Esophagus muscularis mucosa (tissue), 4 donors: ENCODE data around the gene PMVK. TPM values are rescaled to one million over a fixed set of nuclear protein-coding genes. Genes with fewer than 3 reads are reported as not detected.

Source experiments
- DNase-seq: peaks from one replicate; pipeline ENCODE4 v3.0.0-alpha.2; 2017; ENCODE audit errors: extremely low spot score
- H3K27ac ChIP-seq, 4 donors: fragments of 200-600 bp; sonication (generic); replicated peaks in 1 of 4; 1 replicate in 3 of 4; 2 replicates in 1 of 4; pipeline ENCODE4 v1.5.1; 2016 to 2019; ENCODE audit warnings: mild to moderate bottlenecking in 1 of 4
- H3K27me3 ChIP-seq, 4 donors: fragments of 200-600 bp; sonication (generic); one replicate each; pipeline versions ENCODE4 v1.5.1 to v1.6.0; 2016 to 2019
- H3K36me3 ChIP-seq, 4 donors: fragments of 200-600 bp; sonication (generic); one replicate each; pipeline ENCODE4 v1.5.1; 2016 to 2019
- H3K4me1 ChIP-seq, 4 donors: fragments of 200-600 bp; sonication (generic); one replicate each; pipeline ENCODE4 v1.5.1; 2016 to 2019
- H3K4me3 ChIP-seq, 4 donors: fragments of 200-600 bp; sonication (generic); 1 replicate in 2 of 4; 2 replicates in 2 of 4; pipeline ENCODE4 v1.5.1; 2016 to 2019; ENCODE audit warnings: mild to moderate bottlenecking in 4 of 4, moderate library complexity in 1 of 4
- H3K9me3 ChIP-seq, 4 donors: fragments of 200-600 bp; sonication (generic); 1 replicate in 3 of 4; 2 replicates in 1 of 4; pipeline ENCODE4 v1.5.1; 2016 to 2019
- EP300 ChIP-seq: sonication (generic); formaldehyde crosslinking; IDR thresholded peaks from one replicate; pipeline ENCODE4 v1.6.1; 2017; ENCODE audit warnings: antibody characterized with exemption
- POLR2A ChIP-seq: fragments of 450-650 bp; IDR thresholded peaks from one replicate; pipeline ENCODE4 v1.6.1; 2017; ENCODE audit warnings: antibody characterized with exemption, moderate library complexity, mild to moderate bottlenecking, low read depth
- POLR2AphosphoS5 ChIP-seq, 2 donors: sonication (generic); formaldehyde crosslinking; IDR thresholded peaks; one replicate each; pipeline ENCODE4 v1.6.1; 2017; ENCODE audit warnings: antibody characterized with exemption in 2 of 2
- WGBS: methylation state at CpG from one replicate; pipeline ENCODE4 v1.1.5; 2018; 5-methylcytosine and 5-hydroxymethylcytosine counted together
- intact Hi-C: fragments of 100-400 bp; cut with DNase I; formaldehyde crosslinking; loops from one replicate; pipeline ENCODE4 v1.15.1; 2023
- total RNA-seq, 4 donors: library from RNA; depleted of rRNA; stranded (reverse); fragments of >200 nt; gene quantifications; one replicate each; pipeline versions ENCODE4 v1.1.0 to v1.2.1, GENCODE V29; 2016
- TF ChIP-seq, protein P1 (sequence below), 3 experiments: fragments of 200-600 bp in 2 of 3; fragments of 450-650 bp in 1 of 3; sonication (generic) in 2 of 3; IDR thresholded peaks; one replicate each; pipeline ENCODE4 v1.5.1; 2017 to 2019; ENCODE audit warnings: antibody characterized with exemption in 3 of 3, mild to moderate bottlenecking in 2 of 3, moderate library complexity in 1 of 3

Gene PMVK
- total RNA-seq, 4 donors from 2014 or later: 15.9 to 26.2 (median 20.0) TPM

- WGBS: 89% methylated on average over 13 of the region's 13 CpGs
- H3K4me3 ChIP-seq: no peak overlapping the region
These were observed 10.3 kb downstream of the PMVK start for GRCh38 chr1:154926201-154926600.

GRCh38 chr1:154925335-154926170 lies 11.0 kb downstream of the PMVK start:
- Histone ChIP-seq H3K4me1 (no peaks in the 10 kb centered on the region), H3K4me3 (no peak overlapping the region), H3K27me3 (no peaks in the 10 kb centered on the region), H3K9me3 (no peaks in the 10 kb centered on the region), H3K27ac (no peak overlapping the region), H3K36me3 (peaks cover 28 to 96% (median 77%) of the 10 kb centered on the region in 4 donors)
- DNase-seq: no peak
- intact Hi-C loops: no loop called here
- TF ChIP-seq EP300: no peak
- TF ChIP-seq, protein P1, sequence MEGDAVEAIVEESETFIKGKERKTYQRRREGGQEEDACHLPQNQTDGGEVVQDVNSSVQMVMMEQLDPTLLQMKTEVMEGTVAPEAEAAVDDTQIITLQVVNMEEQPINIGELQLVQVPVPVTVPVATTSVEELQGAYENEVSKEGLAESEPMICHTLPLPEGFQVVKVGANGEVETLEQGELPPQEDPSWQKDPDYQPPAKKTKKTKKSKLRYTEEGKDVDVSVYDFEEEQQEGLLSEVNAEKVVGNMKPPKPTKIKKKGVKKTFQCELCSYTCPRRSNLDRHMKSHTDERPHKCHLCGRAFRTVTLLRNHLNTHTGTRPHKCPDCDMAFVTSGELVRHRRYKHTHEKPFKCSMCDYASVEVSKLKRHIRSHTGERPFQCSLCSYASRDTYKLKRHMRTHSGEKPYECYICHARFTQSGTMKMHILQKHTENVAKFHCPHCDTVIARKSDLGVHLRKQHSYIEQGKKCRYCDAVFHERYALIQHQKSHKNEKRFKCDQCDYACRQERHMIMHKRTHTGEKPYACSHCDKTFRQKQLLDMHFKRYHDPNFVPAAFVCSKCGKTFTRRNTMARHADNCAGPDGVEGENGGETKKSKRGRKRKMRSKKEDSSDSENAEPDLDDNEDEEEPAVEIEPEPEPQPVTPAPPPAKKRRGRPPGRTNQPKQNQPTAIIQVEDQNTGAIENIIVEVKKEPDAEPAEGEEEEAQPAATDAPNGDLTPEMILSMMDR (IDR thresholded peaks at IDR 0.05): no peak
- TF ChIP-seq POLR2AphosphoS5 (IDR thresholded peaks at IDR 0.05): no peak
- TF ChIP-seq POLR2A: no peak
- WGBS: 86% methylated on average over 2 of the region's 3 CpGs

More at GRCh38 chr1:154926201-154926600, 10.3 kb downstream of the PMVK start:
- TF ChIP-seq POLR2AphosphoS5 (IDR thresholded peaks at IDR 0.05): no peak
- TF ChIP-seq, protein P1 (IDR thresholded peaks at IDR 0.05): no peak
- no peak for TF ChIP-seq EP300
- intact Hi-C loops: no loop called here
- DNase-seq: no peak
- H3K27me3 ChIP-seq: no peaks in the 10 kb centered on the region
- no peaks in the 10 kb centered on the region for H3K9me3 ChIP-seq
- H3K4me1 ChIP-seq: no peaks in the 10 kb centered on the region
- peaks cover 25 to 97% (median 83%) of the 10 kb centered on the region in 4 donors for H3K36me3 ChIP-seq
- no peak overlapping the region for H3K27ac ChIP-seq

GRCh38 chr1:154923695-154924094 lies 12.8 kb downstream of the PMVK start:
- H3K9me3 ChIP-seq: no peaks in the 10 kb centered on the region
- WGBS: 91% methylated on average over 3 of the region's 3 CpGs
- H3K36me3 ChIP-seq: peaks cover 28 to 91% (median 64%) of the 10 kb centered on the region in 4 donors
- TF ChIP-seq EP300 (no peak), POLR2A (no peak), POLR2AphosphoS5 (IDR thresholded peaks at IDR 0.05) (no peak)
- TF ChIP-seq, protein P1 (IDR thresholded peaks at IDR 0.05): no peak
- intact Hi-C loops: no loop called here
- no peak overlapping the region for H3K27ac ChIP-seq
- no peak overlapping the region for H3K4me3 ChIP-seq
- no peaks in the 10 kb centered on the region for H3K4me1 ChIP-seq
- no peak for DNase-seq
- no peaks in the 10 kb centered on the region for H3K27me3 ChIP-seq

- Histone ChIP-seq H3K36me3 (peaks cover 0 to 4% (median 1%) of the 10 kb centered on the region in 4 donors), H3K4me3 (no peak overlapping the region), H3K27ac (no peak overlapping the region), H3K27me3 (no peaks in the 10 kb centered on the region), H3K4me1 (no peaks in the 10 kb centered on the region), H3K9me3 (no peaks in the 10 kb centered on the region)
- WGBS: 88% methylated on average over 3 of the region's 3 CpGs
- intact Hi-C loops: no loop called here
- no peak for DNase-seq
- TF ChIP-seq POLR2AphosphoS5 (IDR thresholded peaks at IDR 0.05) (no peak), POLR2A (no peak), EP300 (no peak)
- TF ChIP-seq, protein P1 (IDR thresholded peaks at IDR 0.05): no peak
These were observed 23.2 kb downstream of the PMVK start for GRCh38 chr1:154913273-154913672.
